ENCODE data around the gene XAGE5. TPM values are rescaled to one million over a fixed set of nuclear protein-coding genes. Genes with fewer than 3 reads are reported as not detected.

Gene XAGE5
- total RNA-seq, 1 experiment from 2014 or later = not detected

Other genes starting within 250 kb of the XAGE5 start
- not detected in 2 replicates for gene SSX7, start 156.4 kb upstream of the XAGE5 start, total RNA-seq (2014; rRNA removed; shearing (Covaris generic))
- not detected in 2 replicates for gene SSX2, start 104.1 kb upstream of the XAGE5 start, total RNA-seq (2014; rRNA removed; shearing (Covaris generic))
- not detected in 2 replicates for gene SSX2B, start 60.0 kb upstream of the XAGE5 start, total RNA-seq (2014; rRNA removed; shearing (Covaris generic))
- not detected in 2 replicates for gene SPANXN5, start 13.9 kb upstream of the XAGE5 start, total RNA-seq (2014; rRNA removed; shearing (Covaris generic))
- gene XAGE3, start 56.8 kb downstream of the XAGE5 start, total RNA-seq (2014; rRNA removed; shearing (Covaris generic)) = not detected in 2 replicates
- gene FAM156B, start 86.0 kb downstream of the XAGE5 start, total RNA-seq (2014; rRNA removed; shearing (Covaris generic)) = 5.3 and 8.0 TPM in 2 replicates
- 6.9 and 8.7 TPM in 2 replicates for gene FAM156A, start 147.2 kb downstream of the XAGE5 start, total RNA-seq (2014; rRNA removed; shearing (Covaris generic))
- gene GPR173, start 237.5 kb downstream of the XAGE5 start, total RNA-seq (2014; rRNA removed; shearing (Covaris generic)) = 1.3 TPM in 2 replicates